ENCODE results near the gene GPATCH2L.

GRCh38 chr14:76260749-76261148, 109.0 kb downstream of the GPATCH2L start:
- TF ChIP-seq CTCF (IDR thresholded peaks at IDR 0.05; ENCODE audit: insufficient read depth, low read length) (no peak), POLR2AphosphoS5 (IDR thresholded peaks at IDR 0.05; ENCODE audit: low read depth) (no peak), REST (IDR thresholded peaks at IDR 0.05; ENCODE audit: insufficient replicate concordance, low read depth) (no peak)
